ENCODE measurements around the gene C2.

C2 gene

GRCh38 chr6:31943742-31944141 lies 16.2 kb downstream of the C2 start:
- no peaks in the 10 kb centered on the region for H3K9me3 Mint-ChIP-seq
- no peak overlapping the region for H3K4me3 Mint-ChIP-seq
- H3K27ac Mint-ChIP-seq (ENCODE audit: low read depth) = no peak overlapping the region

GRCh38 chr6:31945154-31945506 lies 17.6 kb downstream of the C2 start:
- DNase-seq (ENCODE audit: low spot score in 2 of 2) (no peak), ATAC-seq (replicated peaks; ENCODE audit: extremely low read depth, poor library complexity, severe bottlenecking) (no peak)
- Mint-ChIP-seq H3K4me3 (no peak overlapping the region), H3K4me1 (no peaks in the 10 kb centered on the region), H3K36me3 (ENCODE audit: insufficient read depth) (peaks cover 8% of the 10 kb centered on the region), H3K27me3 (peaks cover 53% of the 10 kb centered on the region), H3K9me3 (no peaks in the 10 kb centered on the region), H3K27ac (ENCODE audit: low read depth) (no peak overlapping the region)

More at GRCh38 chr6:31943742-31944141, 16.2 kb downstream of the C2 start:
- DNase-seq (ENCODE audit: low spot score in 2 of 2) (no peak), ATAC-seq (replicated peaks; ENCODE audit: extremely low read depth, poor library complexity, severe bottlenecking) (no peak)
- Mint-ChIP-seq H3K36me3 (ENCODE audit: insufficient read depth) (peaks cover 2% of the 10 kb centered on the region), H3K27me3 (peaks cover 53% of the 10 kb centered on the region), H3K4me1 (no peaks in the 10 kb centered on the region)

GRCh38 chr6:31945507-31946369 lies 18.2 kb downstream of the C2 start, which contains the start of gene CFB:
TSS of gene CFB (plus strand) at chr6:31946095. CDS start at chr6:31946222, 127 bp downstream.
- ATAC-seq (replicated peaks; ENCODE audit: extremely low read depth, poor library complexity, severe bottlenecking) = no peak
- Mint-ChIP-seq H3K9me3 (no peaks in the 10 kb centered on the region), H3K4me1 (no peaks in the 10 kb centered on the region), H3K4me3 (no peak within 1 kb of the TSS), H3K27me3 (peaks cover 46% of the 10 kb centered on the region), H3K36me3 (ENCODE audit: insufficient read depth) (peaks cover 10% of the 10 kb centered on the region), H3K27ac (ENCODE audit: low read depth) (peak within 1 kb of the TSS; percentile 49)
- DNase-seq (ENCODE audit: low spot score in 2 of 2) = no peak

DNA sequence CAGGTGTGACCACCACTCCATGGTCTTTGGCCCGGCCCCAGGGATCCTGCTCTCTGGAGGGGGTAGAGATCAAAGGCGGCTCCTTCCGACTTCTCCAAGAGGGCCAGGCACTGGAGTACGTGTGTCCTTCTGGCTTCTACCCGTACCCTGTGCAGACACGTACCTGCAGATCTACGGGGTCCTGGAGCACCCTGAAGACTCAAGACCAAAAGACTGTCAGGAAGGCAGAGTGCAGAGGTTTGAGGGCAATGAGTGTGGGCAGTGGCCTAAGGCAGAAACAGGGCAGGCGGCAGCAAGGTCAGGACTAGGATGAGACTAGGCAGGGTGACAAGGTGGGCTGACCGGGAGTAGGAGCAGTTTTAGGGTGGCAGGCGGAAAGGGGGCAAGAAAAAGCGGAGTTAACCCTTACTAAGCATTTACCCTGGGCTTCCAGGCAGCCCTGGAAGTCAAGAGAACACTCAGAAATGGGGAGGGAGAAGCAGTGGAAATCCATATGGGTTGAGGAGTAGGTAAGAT lies 18.9 kb downstream of the C2 start:
- Mint-ChIP-seq H3K27me3 (peaks cover 41% of the 10 kb centered on the region), H3K4me3 (no peak overlapping the region), H3K27ac (ENCODE audit: low read depth) (peak overlapping the region; percentile 49), H3K9me3 (no peaks in the 10 kb centered on the region), H3K36me3 (ENCODE audit: insufficient read depth) (peaks cover 11% of the 10 kb centered on the region), H3K4me1 (no peaks in the 10 kb centered on the region)
- no peak for ATAC-seq (replicated peaks; ENCODE audit: extremely low read depth, poor library complexity, severe bottlenecking)
- no peak for DNase-seq (ENCODE audit: low spot score in 2 of 2)

GRCh38 chr6:31947070-31947675 lies 19.7 kb downstream of the C2 start:
- peaks cover 11% of the 10 kb centered on the region for H3K36me3 Mint-ChIP-seq (ENCODE audit: insufficient read depth)
- ATAC-seq (replicated peaks; ENCODE audit: extremely low read depth, poor library complexity, severe bottlenecking) (no peak), DNase-seq (ENCODE audit: low spot score in 2 of 2) (no peak)
- peak overlapping the region; percentile 50 for H3K27ac Mint-ChIP-seq (ENCODE audit: low read depth)
- H3K27me3 Mint-ChIP-seq = peaks cover 35% of the 10 kb centered on the region
- no peaks in the 10 kb centered on the region for H3K9me3 Mint-ChIP-seq
- no peaks in the 10 kb centered on the region for H3K4me1 Mint-ChIP-seq
- H3K4me3 Mint-ChIP-seq = no peak overlapping the region

DNA sequence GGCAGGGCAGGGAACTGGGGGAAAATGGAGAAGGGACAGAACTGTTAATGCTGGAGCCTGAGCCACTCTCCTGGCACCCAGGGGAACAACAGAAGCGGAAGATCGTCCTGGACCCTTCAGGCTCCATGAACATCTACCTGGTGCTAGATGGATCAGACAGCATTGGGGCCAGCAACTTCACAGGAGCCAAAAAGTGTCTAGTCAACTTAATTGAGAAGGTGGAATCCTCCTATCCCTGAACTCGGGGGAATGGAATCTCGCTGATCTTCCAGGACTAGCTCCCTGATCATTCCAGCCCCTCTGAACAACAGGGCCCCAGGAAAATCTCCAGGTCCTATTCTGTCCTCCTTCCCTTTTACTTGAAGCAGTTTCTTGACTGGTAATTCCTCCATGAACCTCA lies 20.3 kb downstream of the C2 start:
- DNase-seq (ENCODE audit: low spot score in 2 of 2) (no peak), ATAC-seq (replicated peaks; ENCODE audit: extremely low read depth, poor library complexity, severe bottlenecking) (no peak)
- Mint-ChIP-seq H3K36me3 (ENCODE audit: insufficient read depth) (peaks cover 13% of the 10 kb centered on the region), H3K9me3 (no peaks in the 10 kb centered on the region), H3K27ac (ENCODE audit: low read depth) (peak overlapping the region; percentile 50), H3K4me3 (no peak overlapping the region), H3K27me3 (peaks cover 28% of the 10 kb centered on the region), H3K4me1 (no peaks in the 10 kb centered on the region)

- H3K4me1 Mint-ChIP-seq = no peaks in the 10 kb centered on the region
- DNase-seq (ENCODE audit: low spot score in 2 of 2) = no peak
- ATAC-seq (replicated peaks; ENCODE audit: extremely low read depth, poor library complexity, severe bottlenecking) = no peak
- H3K27ac Mint-ChIP-seq (ENCODE audit: low read depth) = no peak overlapping the region
- H3K4me3 Mint-ChIP-seq = no peak overlapping the region
- H3K27me3 Mint-ChIP-seq = peaks cover 25% of the 10 kb centered on the region
- peaks cover 18% of the 10 kb centered on the region for H3K36me3 Mint-ChIP-seq (ENCODE audit: insufficient read depth)
- no peaks in the 10 kb centered on the region for H3K9me3 Mint-ChIP-seq
Measured at GRCh38 chr6:31948306-31948705, 20.8 kb downstream of the C2 start.

DNA sequence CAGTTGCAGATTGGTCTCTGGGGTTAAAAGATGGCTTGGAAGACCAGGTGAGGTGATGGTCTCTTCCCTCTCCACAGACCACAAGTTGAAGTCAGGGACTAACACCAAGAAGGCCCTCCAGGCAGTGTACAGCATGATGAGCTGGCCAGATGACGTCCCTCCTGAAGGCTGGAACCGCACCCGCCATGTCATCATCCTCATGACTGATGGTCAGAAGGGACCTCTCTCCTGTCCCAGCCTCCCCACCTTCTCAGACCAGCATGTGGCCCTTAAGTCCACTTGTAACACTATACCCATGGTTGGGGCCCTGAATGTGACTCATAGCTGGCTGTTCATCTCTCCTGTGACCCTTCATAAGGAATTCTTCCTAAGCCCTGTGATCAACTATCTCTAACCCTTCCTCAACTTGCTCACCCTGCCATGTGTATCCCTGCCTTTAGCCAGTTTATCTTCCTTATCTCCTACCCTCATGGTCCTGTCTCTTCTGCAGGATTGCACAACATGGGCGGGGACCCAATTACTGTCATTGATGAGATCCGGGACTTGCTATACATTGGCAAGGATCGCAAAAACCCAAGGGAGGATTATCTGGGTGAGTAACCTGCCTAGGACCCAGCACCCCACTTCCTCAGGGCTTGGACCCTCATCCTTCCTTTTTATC lies 21.4 kb downstream of the C2 start:
- ATAC-seq (replicated peaks; ENCODE audit: extremely low read depth, poor library complexity, severe bottlenecking) (no peak), DNase-seq (ENCODE audit: low spot score in 2 of 2) (no peak)
- Mint-ChIP-seq H3K27me3 (peaks cover 21% of the 10 kb centered on the region), H3K9me3 (no peaks in the 10 kb centered on the region), H3K27ac (ENCODE audit: low read depth) (no peak overlapping the region), H3K36me3 (ENCODE audit: insufficient read depth) (peaks cover 22% of the 10 kb centered on the region), H3K4me1 (no peaks in the 10 kb centered on the region), H3K4me3 (no peak overlapping the region)

- H3K27ac Mint-ChIP-seq (ENCODE audit: low read depth) = no peak overlapping the region
- no peak for DNase-seq (ENCODE audit: low spot score in 2 of 2)
- no peaks in the 10 kb centered on the region for H3K4me1 Mint-ChIP-seq
- peaks cover 9% of the 10 kb centered on the region for H3K27me3 Mint-ChIP-seq
- no peaks in the 10 kb centered on the region for H3K9me3 Mint-ChIP-seq
- H3K4me3 Mint-ChIP-seq = no peak overlapping the region
- no peak for ATAC-seq (replicated peaks; ENCODE audit: extremely low read depth, poor library complexity, severe bottlenecking)
- peaks cover 33% of the 10 kb centered on the region for H3K36me3 Mint-ChIP-seq (ENCODE audit: insufficient read depth)
Measured at GRCh38 chr6:31949926-31950548, 22.5 kb downstream of the C2 start.

- peaks cover 5% of the 10 kb centered on the region for H3K4me1 Mint-ChIP-seq
- no peak for ATAC-seq (replicated peaks; ENCODE audit: extremely low read depth, poor library complexity, severe bottlenecking)
- H3K27ac Mint-ChIP-seq (ENCODE audit: low read depth) = no peak overlapping the region
- no peaks in the 10 kb centered on the region for H3K9me3 Mint-ChIP-seq
- H3K27me3 Mint-ChIP-seq = no peaks in the 10 kb centered on the region
- peaks cover 47% of the 10 kb centered on the region for H3K36me3 Mint-ChIP-seq (ENCODE audit: insufficient read depth)
- DNase-seq (ENCODE audit: low spot score in 2 of 2) = no peak
- no peak overlapping the region for H3K4me3 Mint-ChIP-seq
Measured at GRCh38 chr6:31952140-31952805, 24.8 kb downstream of the C2 start.

GRCh38 chr6:31952890-31953289 lies 25.4 kb downstream of the C2 start:
- DNase-seq (ENCODE audit: low spot score in 2 of 2) = no peak
- Mint-ChIP-seq H3K4me3 (no peak overlapping the region), H3K9me3 (no peaks in the 10 kb centered on the region), H3K27ac (ENCODE audit: low read depth) (no peak overlapping the region), H3K36me3 (ENCODE audit: insufficient read depth) (peaks cover 48% of the 10 kb centered on the region), H3K27me3 (no peaks in the 10 kb centered on the region), H3K4me1 (peaks cover 11% of the 10 kb centered on the region)
- no peak for ATAC-seq (replicated peaks; ENCODE audit: extremely low read depth, poor library complexity, severe bottlenecking)

- H3K36me3 Mint-ChIP-seq (ENCODE audit: insufficient read depth) = peaks cover 54% of the 10 kb centered on the region
- DNase-seq (ENCODE audit: low spot score in 2 of 2) (no peak), ATAC-seq (replicated peaks; ENCODE audit: extremely low read depth, poor library complexity, severe bottlenecking) (no peak)
- H3K9me3 Mint-ChIP-seq = no peaks in the 10 kb centered on the region
- no peak overlapping the region for H3K27ac Mint-ChIP-seq (ENCODE audit: low read depth)
- no peak overlapping the region for H3K4me3 Mint-ChIP-seq
- peaks cover 25% of the 10 kb centered on the region for H3K4me1 Mint-ChIP-seq
- no peaks in the 10 kb centered on the region for H3K27me3 Mint-ChIP-seq
Measured at GRCh38 chr6:31954511-31954910, 27.0 kb downstream of the C2 start.

All from central memory CD8-positive, alpha-beta T cell (primary cell).